ENCODE results near the gene FAM107B. TPM values are rescaled to one million over a fixed set of nuclear protein-coding genes. Genes with fewer than 3 reads are reported as not detected.

FAM107B gene
- total and polyA plus RNA-seq, 2 experiments from 2014 or later: 11.0 to 17.6 TPM

GRCh38 chr10:14784459-14785055 is 9.9 kb upstream of the FAM107B start:
- no peak overlapping the region for H3K4me3 Mint-ChIP-seq
- Histone ChIP-seq H3K79me2 (replicated peaks; ENCODE audit: insufficient read depth) (no peaks in the 10 kb centered on the region), H3K4me3 (no peak overlapping the region), H3K36me3 (ENCODE audit: insufficient read depth) (no peaks in the 10 kb centered on the region), H3K4me1 (ENCODE audit: insufficient read depth) (no peaks in the 10 kb centered on the region), H2AFZ (no peak overlapping the region), H4K20me1 (replicated peaks; ENCODE audit: insufficient read depth) (no peaks in the 10 kb centered on the region), H3K4me2 (no peak overlapping the region), H3K27me3 (ENCODE audit: insufficient read depth) (no peaks in the 10 kb centered on the region), H3K9me2 (ENCODE audit: insufficient read depth) (no peaks in the 10 kb centered on the region), H3K27ac (ENCODE audit: low read depth) (no peak overlapping the region), H3F3A (replicated peaks; ENCODE audit: low read depth) (no peaks in the 10 kb centered on the region)
- no peak overlapping the region for H3K27ac Mint-ChIP-seq
- no peak for ATAC-seq
- H3K36me3 Mint-ChIP-seq (ENCODE audit: low read depth): no peaks in the 10 kb centered on the region
- peaks cover 3% of the 10 kb centered on the region for H3K27me3 Mint-ChIP-seq (ENCODE audit: insufficient read depth, low read depth, poor library complexity)
- DNase-seq (ENCODE audit: low spot score): no peak
- H3K9me3 Mint-ChIP-seq: peaks cover 6% of the 10 kb centered on the region; the same call in 1 of the 3 replicates
- TF ChIP-seq CREB1 (CRISPR knock-in tag; IDR thresholded peaks at IDR 0.05; ENCODE audit: low read depth): no peak
- TF ChIP-seq POLR2AphosphoS5 (IDR thresholded peaks at IDR 0.05; ENCODE audit: low read depth): no peak
- no peak for TF ChIP-seq ZNF114 (CRISPR knock-in tag; IDR thresholded peaks at IDR 0.05)
- TF ChIP-seq, protein P1, sequence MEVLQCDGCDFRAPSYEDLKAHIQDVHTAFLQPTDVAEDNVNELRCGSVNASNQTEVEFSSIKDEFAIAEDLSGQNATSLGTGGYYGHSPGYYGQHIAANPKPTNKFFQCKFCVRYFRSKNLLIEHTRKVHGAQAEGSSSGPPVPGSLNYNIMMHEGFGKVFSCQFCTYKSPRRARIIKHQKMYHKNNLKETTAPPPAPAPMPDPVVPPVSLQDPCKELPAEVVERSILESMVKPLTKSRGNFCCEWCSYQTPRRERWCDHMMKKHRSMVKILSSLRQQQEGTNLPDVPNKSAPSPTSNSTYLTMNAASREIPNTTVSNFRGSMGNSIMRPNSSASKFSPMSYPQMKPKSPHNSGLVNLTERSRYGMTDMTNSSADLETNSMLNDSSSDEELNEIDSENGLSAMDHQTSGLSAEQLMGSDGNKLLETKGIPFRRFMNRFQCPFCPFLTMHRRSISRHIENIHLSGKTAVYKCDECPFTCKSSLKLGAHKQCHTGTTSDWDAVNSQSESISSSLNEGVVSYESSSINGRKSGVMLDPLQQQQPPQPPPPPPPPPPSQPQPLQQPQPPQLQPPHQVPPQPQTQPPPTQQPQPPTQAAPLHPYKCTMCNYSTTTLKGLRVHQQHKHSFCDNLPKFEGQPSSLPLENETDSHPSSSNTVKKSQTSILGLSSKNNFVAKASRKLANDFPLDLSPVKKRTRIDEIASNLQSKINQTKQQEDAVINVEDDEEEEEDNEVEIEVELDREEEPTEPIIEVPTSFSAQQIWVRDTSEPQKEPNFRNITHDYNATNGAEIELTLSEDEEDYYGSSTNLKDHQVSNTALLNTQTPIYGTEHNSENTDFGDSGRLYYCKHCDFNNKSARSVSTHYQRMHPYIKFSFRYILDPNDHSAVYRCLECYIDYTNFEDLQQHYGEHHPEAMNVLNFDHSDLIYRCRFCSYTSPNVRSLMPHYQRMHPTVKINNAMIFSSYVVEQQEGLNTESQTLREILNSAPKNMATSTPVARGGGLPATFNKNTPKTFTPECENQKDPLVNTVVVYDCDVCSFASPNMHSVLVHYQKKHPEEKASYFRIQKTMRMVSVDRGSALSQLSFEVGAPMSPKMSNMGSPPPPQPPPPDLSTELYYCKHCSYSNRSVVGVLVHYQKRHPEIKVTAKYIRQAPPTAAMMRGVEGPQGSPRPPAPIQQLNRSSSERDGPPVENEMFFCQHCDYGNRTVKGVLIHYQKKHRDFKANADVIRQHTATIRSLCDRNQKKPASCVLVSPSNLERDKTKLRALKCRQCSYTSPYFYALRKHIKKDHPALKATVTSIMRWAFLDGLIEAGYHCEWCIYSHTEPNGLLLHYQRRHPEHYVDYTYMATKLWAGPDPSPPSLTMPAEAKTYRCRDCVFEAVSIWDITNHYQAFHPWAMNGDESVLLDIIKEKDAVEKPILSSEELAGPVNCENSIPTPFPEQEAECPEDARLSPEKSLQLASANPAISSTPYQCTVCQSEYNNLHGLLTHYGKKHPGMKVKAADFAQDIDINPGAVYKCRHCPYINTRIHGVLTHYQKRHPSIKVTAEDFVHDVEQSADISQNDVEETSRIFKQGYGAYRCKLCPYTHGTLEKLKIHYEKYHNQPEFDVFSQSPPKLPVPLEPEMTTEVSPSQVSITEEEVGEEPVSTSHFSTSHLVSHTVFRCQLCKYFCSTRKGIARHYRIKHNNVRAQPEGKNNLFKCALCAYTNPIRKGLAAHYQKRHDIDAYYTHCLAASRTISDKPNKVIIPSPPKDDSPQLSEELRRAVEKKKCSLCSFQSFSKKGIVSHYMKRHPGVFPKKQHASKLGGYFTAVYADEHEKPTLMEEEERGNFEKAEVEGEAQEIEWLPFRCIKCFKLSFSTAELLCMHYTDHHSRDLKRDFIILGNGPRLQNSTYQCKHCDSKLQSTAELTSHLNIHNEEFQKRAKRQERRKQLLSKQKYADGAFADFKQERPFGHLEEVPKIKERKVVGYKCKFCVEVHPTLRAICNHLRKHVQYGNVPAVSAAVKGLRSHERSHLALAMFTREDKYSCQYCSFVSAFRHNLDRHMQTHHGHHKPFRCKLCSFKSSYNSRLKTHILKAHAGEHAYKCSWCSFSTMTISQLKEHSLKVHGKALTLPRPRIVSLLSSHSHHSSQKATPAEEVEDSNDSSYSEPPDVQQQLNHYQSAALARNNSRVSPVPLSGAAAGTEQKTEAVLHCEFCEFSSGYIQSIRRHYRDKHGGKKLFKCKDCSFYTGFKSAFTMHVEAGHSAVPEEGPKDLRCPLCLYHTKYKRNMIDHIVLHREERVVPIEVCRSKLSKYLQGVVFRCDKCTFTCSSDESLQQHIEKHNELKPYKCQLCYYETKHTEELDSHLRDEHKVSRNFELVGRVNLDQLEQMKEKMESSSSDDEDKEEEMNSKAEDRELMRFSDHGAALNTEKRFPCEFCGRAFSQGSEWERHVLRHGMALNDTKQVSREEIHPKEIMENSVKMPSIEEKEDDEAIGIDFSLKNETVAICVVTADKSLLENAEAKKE (CRISPR knock-in tag; IDR thresholded peaks at IDR 0.05): no peak
- no peak for TF ChIP-seq REST (IDR thresholded peaks at IDR 0.05; ENCODE audit: unreplicated experiment)
- no peak for TF ChIP-seq ETS1 (IDR thresholded peaks at IDR 0.05)
- TF ChIP-seq ZNF331 (CRISPR knock-in tag; IDR thresholded peaks at IDR 0.05; ENCODE audit: low read depth): no peak
- no peak for TF ChIP-seq EZH2phosphoT487 (IDR thresholded peaks at IDR 0.05; ENCODE audit: unreplicated experiment)
- TF ChIP-seq STAT1 (IDR thresholded peaks at IDR 0.05; ENCODE audit: unreplicated experiment): no peak
- TF ChIP-seq EZH2 (IDR thresholded peaks at IDR 0.05; ENCODE audit: low read depth, unreplicated experiment): no peak
- TF ChIP-seq NANOG (IDR thresholded peaks at IDR 0.05; ENCODE audit: borderline replicate concordance): no peak
- H3K4me1 Mint-ChIP-seq: no peaks in the 10 kb centered on the region

All from GM23338 (cell line).